ENCODE data around the gene CPA1.

The CPA1 gene

GRCh38 chr7:130356121-130356875, 24.0 kb upstream of the CPA1 start:
- no peak for DNase-seq

GRCh38 chr7:130356876-130357611, 23.2 kb upstream of the CPA1 start:
- no peak for DNase-seq

GRCh38 chr7:130358471-130358870, 21.8 kb upstream of the CPA1 start:
- DNase-seq = no peak

- DNase-seq = no peak
These were observed 20.9 kb upstream of the CPA1 start for GRCh38 chr7:130359276-130359857.

GRCh38 chr7:130360518-130360917, 19.8 kb upstream of the CPA1 start:
- no peak for DNase-seq

- no peak for DNase-seq
These were observed 18.6 kb upstream of the CPA1 start for GRCh38 chr7:130361681-130362080.

- DNase-seq = no peak
These were observed 18.0 kb upstream of the CPA1 start for GRCh38 chr7:130362251-130362816.

- no peak for DNase-seq
These were observed 17.1 kb upstream of the CPA1 start for GRCh38 chr7:130363026-130363847.

- no peak for DNase-seq
These were observed 15.8 kb upstream of the CPA1 start for GRCh38 chr7:130364451-130364850.

GRCh38 chr7:130365088-130365487, 15.2 kb upstream of the CPA1 start:
- DNase-seq = no peak

GRCh38 chr7:130365511-130366441, 14.5 kb upstream of the CPA1 start:
- no peak for DNase-seq

GRCh38 chr7:130366564-130366963, 13.7 kb upstream of the CPA1 start:
- no peak for DNase-seq

- DNase-seq = no peak
These were observed 13.1 kb upstream of the CPA1 start for GRCh38 chr7:130367088-130367755.

GRCh38 chr7:130367836-130368746, 12.2 kb upstream of the CPA1 start:
- no peak for DNase-seq

GRCh38 chr7:130369110-130369711, 11.1 kb upstream of the CPA1 start:
- no peak for DNase-seq

- DNase-seq = no peak
These were observed 10.3 kb upstream of the CPA1 start for GRCh38 chr7:130369831-130370550.

GRCh38 chr7:130371046-130371445, 9.2 kb upstream of the CPA1 start:
- no peak for DNase-seq

- DNase-seq = no peak
These were observed 7.7 kb upstream of the CPA1 start for GRCh38 chr7:130372402-130373165.
